Measurements from ENCODE around the gene SORBS1.

Gene SORBS1

GRCh38 chr10:95334805-95335144 lies 226.4 kb downstream of the SORBS1 start:
- DNase-seq = no peak

GRCh38 chr10:95333997-95334804 lies 227.0 kb downstream of the SORBS1 start:
- no peak for DNase-seq

- DNase-seq = no peak
These were observed 228.4 kb downstream of the SORBS1 start for GRCh38 chr10:95332666-95333249.

- DNase-seq = no peak
These were observed 229.5 kb downstream of the SORBS1 start for GRCh38 chr10:95331596-95332130.

GRCh38 chr10:95330966-95331453 lies 230.2 kb downstream of the SORBS1 start:
- DNase-seq = no peak

GRCh38 chr10:95329296-95329695 lies 231.9 kb downstream of the SORBS1 start:
- no peak for DNase-seq

- DNase-seq = no peak
These were observed 233.2 kb downstream of the SORBS1 start for GRCh38 chr10:95328013-95328412.

GRCh38 chr10:95327367-95327766 lies 233.8 kb downstream of the SORBS1 start:
- peak; percentile 72 for DNase-seq

GRCh38 chr10:95326396-95326795 lies 234.8 kb downstream of the SORBS1 start:
- DNase-seq = no peak

- no peak for DNase-seq
These were observed 235.3 kb downstream of the SORBS1 start for GRCh38 chr10:95325863-95326262.

- DNase-seq = no peak
These were observed 236.5 kb downstream of the SORBS1 start for GRCh38 chr10:95324436-95325268.

- DNase-seq = no peak
These were observed 239.4 kb downstream of the SORBS1 start for GRCh38 chr10:95321554-95322301.

GRCh38 chr10:95319239-95319638 lies 241.9 kb downstream of the SORBS1 start:
- DNase-seq = no peak

- no peak for DNase-seq
These were observed 245.7 kb downstream of the SORBS1 start for GRCh38 chr10:95315509-95315908.

GRCh38 chr10:95314192-95314918 lies 246.8 kb downstream of the SORBS1 start:
- DNase-seq = peak; percentile 32

- no peak for DNase-seq
These were observed 248.1 kb downstream of the SORBS1 start for GRCh38 chr10:95312986-95313495.

GRCh38 chr10:95312257-95312656 lies 248.9 kb downstream of the SORBS1 start:
- DNase-seq = no peak

- no peak for DNase-seq
These were observed 251.2 kb downstream of the SORBS1 start for GRCh38 chr10:95309958-95310357.

GRCh38 chr10:95308389-95309302 lies 252.5 kb downstream of the SORBS1 start:
- DNase-seq = peak; percentile 31

GRCh38 chr10:95306851-95307250 lies 254.3 kb downstream of the SORBS1 start:
- DNase-seq = no peak

GRCh38 chr10:95306318-95306650 lies 254.9 kb downstream of the SORBS1 start:
- no peak for DNase-seq
